ENCODE results near the gene ZNF827.

ZNF827 gene

DNA sequence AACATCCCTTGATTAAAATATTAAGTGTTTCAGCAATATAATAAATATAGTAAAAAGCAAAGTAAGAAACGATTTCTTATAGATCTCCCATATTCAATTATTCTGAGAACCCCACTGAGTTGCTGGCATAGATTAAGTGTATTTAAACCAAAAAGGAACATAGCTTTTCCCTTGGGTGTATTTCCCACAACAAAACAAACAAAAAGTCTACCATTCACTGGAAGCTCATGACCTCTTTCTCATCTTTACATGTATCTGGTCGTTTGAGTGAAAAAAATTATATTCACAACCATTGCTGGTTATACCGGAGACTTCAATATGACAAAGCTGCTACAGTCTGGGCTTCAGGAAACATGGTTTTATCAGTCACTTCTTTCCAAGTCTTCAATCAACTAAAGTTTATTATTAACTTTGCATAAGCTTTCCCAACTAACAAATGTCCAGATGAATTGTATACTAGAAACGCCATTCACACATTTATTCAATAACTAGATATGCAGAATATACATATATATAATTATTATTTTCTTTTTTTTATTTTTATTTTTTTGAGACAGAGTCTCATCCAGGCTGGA, 38.6 kb downstream of the ZNF827 start:
- CTCF ChIA-PET: no interaction called here
- Histone ChIP-seq H3K9me3 (ENCODE audit: control insufficient read depth, insufficient read depth, low read depth, low read length) (no peaks in the 10 kb centered on the region), H3K36me3 (ENCODE audit: control insufficient read depth in 2 of 2, insufficient read depth in 1 of 2, low read length in 2 of 2) (peaks cover 0 to 13% of the 10 kb centered on the region in 2 experiments; a peak in 1 of 3 replicates), H3K27ac (ENCODE audit: extremely low read depth, low read depth, low read length) (no peak overlapping the region), H3K4me3 (ENCODE audit: low read depth, low read length) (no peak overlapping the region), H3K4me1 (ENCODE audit: control insufficient read depth, insufficient read depth, low read length) (no peaks in the 10 kb centered on the region; the same call in 1 of the 2 replicates)
- POLR2A ChIA-PET: no interaction called here
- TF ChIP-seq ZNF174 (tag by site-specific recombination; IDR thresholded peaks at IDR 0.05): no peak
- TF ChIP-seq HOXA7 (CRISPR knock-in tag; IDR thresholded peaks at IDR 0.05; ENCODE audit: borderline replicate concordance): no peak
- no peak for TF ChIP-seq ZNF585B (tag by site-specific recombination; IDR thresholded peaks at IDR 0.05)
- TF ChIP-seq BCL11A (tag by site-specific recombination; IDR thresholded peaks at IDR 0.05; ENCODE audit: low read depth): no peak
- TF ChIP-seq REPIN1 (tag by site-specific recombination; IDR thresholded peaks at IDR 0.05; ENCODE audit: low read depth): no peak
- TF ChIP-seq ZNF544 (tag by site-specific recombination; IDR thresholded peaks at IDR 0.05): no peak
- TF ChIP-seq ZNF629 (tag by site-specific recombination; IDR thresholded peaks at IDR 0.05): no peak
- no peak for TF ChIP-seq KLF8 (tag by site-specific recombination; IDR thresholded peaks at IDR 0.05)
- TF ChIP-seq ZBTB10 (tag by site-specific recombination; IDR thresholded peaks at IDR 0.05): no peak
- TF ChIP-seq ZNF658 (tag by site-specific recombination; IDR thresholded peaks at IDR 0.05): no peak
- no peak for TF ChIP-seq ZNF707 (tag by site-specific recombination; IDR thresholded peaks at IDR 0.05)
- no peak for TF ChIP-seq ZFP69B (tag by site-specific recombination; IDR thresholded peaks at IDR 0.05)
- TF ChIP-seq ZNF140 (tag by site-specific recombination; IDR thresholded peaks at IDR 0.05): no peak
- TF ChIP-seq ZNF248 (tag by site-specific recombination; IDR thresholded peaks at IDR 0.05): no peak
- TF ChIP-seq ZNF26 (tag by site-specific recombination; IDR thresholded peaks at IDR 0.05): no peak
- no peak for TF ChIP-seq ZNF2 (tag by site-specific recombination; IDR thresholded peaks at IDR 0.05)
- TF ChIP-seq GFI1B (tag by site-specific recombination; IDR thresholded peaks at IDR 0.05): no peak
- TF ChIP-seq ZNF791 (tag by site-specific recombination; IDR thresholded peaks at IDR 0.05): no peak
- TF ChIP-seq, protein P1, sequence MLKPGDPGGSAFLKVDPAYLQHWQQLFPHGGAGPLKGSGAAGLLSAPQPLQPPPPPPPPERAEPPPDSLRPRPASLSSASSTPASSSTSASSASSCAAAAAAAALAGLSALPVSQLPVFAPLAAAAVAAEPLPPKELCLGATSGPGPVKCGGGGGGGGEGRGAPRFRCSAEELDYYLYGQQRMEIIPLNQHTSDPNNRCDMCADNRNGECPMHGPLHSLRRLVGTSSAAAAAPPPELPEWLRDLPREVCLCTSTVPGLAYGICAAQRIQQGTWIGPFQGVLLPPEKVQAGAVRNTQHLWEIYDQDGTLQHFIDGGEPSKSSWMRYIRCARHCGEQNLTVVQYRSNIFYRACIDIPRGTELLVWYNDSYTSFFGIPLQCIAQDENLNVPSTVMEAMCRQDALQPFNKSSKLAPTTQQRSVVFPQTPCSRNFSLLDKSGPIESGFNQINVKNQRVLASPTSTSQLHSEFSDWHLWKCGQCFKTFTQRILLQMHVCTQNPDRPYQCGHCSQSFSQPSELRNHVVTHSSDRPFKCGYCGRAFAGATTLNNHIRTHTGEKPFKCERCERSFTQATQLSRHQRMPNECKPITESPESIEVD (tag by site-specific recombination; IDR thresholded peaks at IDR 0.05): no peak

DNA sequence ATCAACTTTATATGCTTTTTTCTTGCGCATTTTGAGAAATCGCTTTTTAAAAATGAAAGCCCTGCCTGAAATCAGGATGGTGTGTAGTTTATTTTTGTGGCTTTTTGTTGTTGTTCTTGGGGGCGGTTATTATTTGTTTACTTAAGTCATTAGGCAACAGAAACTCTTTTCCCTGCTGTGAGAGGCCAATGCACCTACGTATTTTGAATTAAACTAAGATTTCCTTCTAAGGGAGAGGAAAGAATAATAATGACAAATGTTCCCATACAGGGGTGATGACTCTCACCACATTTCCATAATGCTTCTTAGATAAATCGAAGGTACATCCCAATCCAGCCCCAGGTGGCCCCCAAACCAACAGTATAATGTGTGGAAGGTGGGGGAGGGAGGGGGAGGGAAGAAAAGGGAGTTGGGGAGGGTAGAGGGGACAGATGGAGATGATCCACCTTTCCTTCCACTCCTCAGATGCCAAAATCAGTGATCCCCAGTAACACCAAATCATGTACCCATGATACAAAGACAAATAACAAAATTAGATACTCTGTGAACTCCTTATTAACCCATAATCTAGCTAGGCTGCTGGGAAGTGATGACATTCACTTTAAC, 39.6 kb downstream of the ZNF827 start:
- POLR2A ChIA-PET: no interaction called here
- CTCF ChIA-PET: no interaction called here
- H3K9me3 ChIP-seq (ENCODE audit: control insufficient read depth, insufficient read depth, low read depth, low read length): no peaks in the 10 kb centered on the region
- peaks cover 0 to 13% of the 10 kb centered on the region in 2 experiments; a peak in 1 of 3 replicates for H3K36me3 ChIP-seq (ENCODE audit: control insufficient read depth in 2 of 2, insufficient read depth in 1 of 2, low read length in 2 of 2)
- TF ChIP-seq ZNF211 (tag by site-specific recombination; IDR thresholded peaks at IDR 0.05; ENCODE audit: low read depth) (no peak), MZF1 (tag by site-specific recombination; IDR thresholded peaks at IDR 0.05; ENCODE audit: borderline replicate concordance) (no peak)
- no peak overlapping the region for H3K27ac ChIP-seq (ENCODE audit: extremely low read depth, low read depth, low read length)
- no peaks in the 10 kb centered on the region; the same call in 1 of the 2 replicates for H3K4me1 ChIP-seq (ENCODE audit: control insufficient read depth, insufficient read depth, low read length)
- H3K4me3 ChIP-seq (ENCODE audit: low read depth, low read length): no peak overlapping the region

Data from HEK293 (cell line).